Vagina (tissue), 2 donors: ENCODE results near the gene TCF4.

Source experiments
- CTCF ChIP-seq, 3 experiments: fragments of 450-650 bp in 2 of 3; fragments of 200-600 bp in 1 of 3; sonication (generic) in 1 of 3; IDR thresholded peaks; one replicate each; pipeline ENCODE4 v1.5.1; 2017 to 2019; ENCODE audit warnings: antibody characterized with exemption in 3 of 3, mild to moderate bottlenecking in 2 of 3, moderate library complexity in 2 of 3
- POLR2A ChIP-seq, 2 donors: fragments of 450-650 bp; IDR thresholded peaks; one replicate each; pipeline ENCODE4 v1.6.1; 2017; ENCODE audit warnings: antibody characterized with exemption in 2 of 2, mild to moderate bottlenecking in 2 of 2, moderate library complexity in 2 of 2
- POLR2AphosphoS5 ChIP-seq, 2 donors: sonication (generic); formaldehyde crosslinking; IDR thresholded peaks; one replicate each; pipeline ENCODE4 v1.9.0; 2017; ENCODE audit warnings: antibody characterized with exemption in 2 of 2, mild to moderate bottlenecking in 2 of 2, low read depth in 1 of 2; ENCODE audit not compliant: insufficient read depth in 1 of 2

- TF ChIP-seq CTCF (IDR thresholded peaks at IDR 0.05) (no peak), POLR2A (IDR thresholded peaks at IDR 0.05) (no peak), POLR2AphosphoS5 (IDR thresholded peaks at IDR 0.05; ENCODE audit: insufficient read depth in 1 of 2, low read depth in 1 of 2) (no peak)
Observed at GRCh38 chr18:55296778-55297177, 291.2 kb downstream of the TCF4 start.
